NCI-H774 (cell line): ENCODE data around the gene ITPK1.

Experiments
- DNase-seq: peaks from one replicate; lab custom pipeline; 2025; lab: John Stamatoyannopoulos, UW

The ITPK1 gene

DNA sequence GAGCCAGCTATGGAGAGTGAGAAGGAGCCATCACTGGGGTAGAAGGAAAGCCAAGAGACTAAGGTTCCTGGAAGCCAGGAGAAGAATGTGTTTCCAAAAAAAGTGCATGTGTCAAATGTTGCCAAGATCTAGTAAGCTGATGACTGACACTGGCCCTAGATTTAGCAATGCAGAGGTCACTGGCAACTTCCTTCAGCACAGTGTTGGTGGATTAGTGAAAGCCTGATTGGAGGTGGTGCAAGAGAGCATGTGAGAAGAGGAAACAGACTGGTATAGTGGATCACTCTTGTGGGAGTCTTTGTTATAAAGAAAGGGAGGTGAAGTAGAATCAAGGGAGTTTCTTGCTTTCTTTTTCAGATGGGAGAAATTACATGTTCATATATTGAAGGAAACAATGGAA lies 226.8 kb downstream of the ITPK1 start:
- no peak for DNase-seq

DNA sequence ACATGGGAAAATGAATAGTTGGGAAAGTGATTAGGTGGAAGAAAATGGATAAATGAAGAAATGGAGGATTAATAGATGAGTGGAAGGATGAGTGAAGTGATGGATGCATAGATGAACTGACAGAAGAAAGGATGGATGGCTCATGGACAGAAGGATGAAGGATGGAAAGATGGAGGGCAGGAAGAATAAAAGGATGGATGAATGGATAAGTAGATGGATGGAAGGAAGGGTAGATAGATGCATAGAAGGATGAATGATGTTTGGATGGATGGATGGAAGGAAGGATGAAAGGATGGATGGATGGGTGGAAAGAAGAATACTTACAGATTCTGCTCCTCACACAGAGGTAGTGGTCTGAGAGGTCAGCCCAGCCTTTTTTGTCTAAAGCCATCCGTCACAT lies 228.6 kb downstream of the ITPK1 start:
- no peak for DNase-seq
